ENCODE data around the gene ALX4. TPM values are rescaled to one million over a fixed set of nuclear protein-coding genes. Genes with fewer than 3 reads are reported as not detected.

ALX4 gene
- total RNA-seq, 4 donors from 2014 or later, result not detected

- intact Hi-C loops (cut with DNase I; ENCODE audit: low total_unique reads), result no loop called here
- no peaks in the 10 kb centered on the region for H3K27me3 ChIP-seq
- DNase-seq, result no peak
- H3K27ac ChIP-seq, result no peak overlapping the region
- no peaks in the 10 kb centered on the region for H3K9me3 ChIP-seq
- WGBS, 2 donors (ENCODE audit: low coverage in 1 of 2), result 88% methylated on average over 22 of the region's 22 CpGs; no CpG with 5 or more reads in 1 of the 2 donors
- in situ Hi-C loops (cut with MboI; ENCODE audit: low pct_ligation_motif_present in 1 of 4, low pct_unique_long_range_greater_than_20kb in 1 of 4, low sequenced_read_pairs in 3 of 4), result no loop called here
- H3K36me3 ChIP-seq, result no peaks in the 10 kb centered on the region
- no peak overlapping the region for H3K4me3 ChIP-seq
- TF ChIP-seq POLR2A (IDR thresholded peaks at IDR 0.05) (no peak), POLR2AphosphoS5 (IDR thresholded peaks at IDR 0.05) (no peak), EP300 (IDR thresholded peaks at IDR 0.05; ENCODE audit: low read depth) (no peak), CTCF (IDR thresholded peaks at IDR 0.05) (no peak)
- no peaks in the 10 kb centered on the region for H3K4me1 ChIP-seq
Observed at GRCh38 chr11:44264761-44265160, 45.2 kb downstream of the ALX4 start.

- no peaks in the 10 kb centered on the region for H3K4me1 ChIP-seq
- H3K36me3 ChIP-seq, result no peaks in the 10 kb centered on the region
- TF ChIP-seq POLR2AphosphoS5 (IDR thresholded peaks at IDR 0.05) (no peak), POLR2A (IDR thresholded peaks at IDR 0.05) (no peak), CTCF (IDR thresholded peaks at IDR 0.05) (no peak), EP300 (IDR thresholded peaks at IDR 0.05; ENCODE audit: low read depth) (no peak)
- intact Hi-C loops (cut with DNase I; ENCODE audit: low total_unique reads) (no loop called here), in situ Hi-C loops (cut with MboI; ENCODE audit: low pct_ligation_motif_present in 1 of 4, low pct_unique_long_range_greater_than_20kb in 1 of 4, low sequenced_read_pairs in 3 of 4) (no loop called here)
- no peak overlapping the region for H3K4me3 ChIP-seq
- H3K27ac ChIP-seq, result no peak overlapping the region
- WGBS, 2 donors (ENCODE audit: low coverage in 1 of 2), result 87% methylated on average over 8 of the region's 8 CpGs; no CpG with 5 or more reads in 1 of the 2 donors
- no peaks in the 10 kb centered on the region for H3K27me3 ChIP-seq
- no peak for DNase-seq
- H3K9me3 ChIP-seq, result no peaks in the 10 kb centered on the region
Observed at GRCh38 chr11:44264438-44264749, 45.5 kb downstream of the ALX4 start.

DNA sequence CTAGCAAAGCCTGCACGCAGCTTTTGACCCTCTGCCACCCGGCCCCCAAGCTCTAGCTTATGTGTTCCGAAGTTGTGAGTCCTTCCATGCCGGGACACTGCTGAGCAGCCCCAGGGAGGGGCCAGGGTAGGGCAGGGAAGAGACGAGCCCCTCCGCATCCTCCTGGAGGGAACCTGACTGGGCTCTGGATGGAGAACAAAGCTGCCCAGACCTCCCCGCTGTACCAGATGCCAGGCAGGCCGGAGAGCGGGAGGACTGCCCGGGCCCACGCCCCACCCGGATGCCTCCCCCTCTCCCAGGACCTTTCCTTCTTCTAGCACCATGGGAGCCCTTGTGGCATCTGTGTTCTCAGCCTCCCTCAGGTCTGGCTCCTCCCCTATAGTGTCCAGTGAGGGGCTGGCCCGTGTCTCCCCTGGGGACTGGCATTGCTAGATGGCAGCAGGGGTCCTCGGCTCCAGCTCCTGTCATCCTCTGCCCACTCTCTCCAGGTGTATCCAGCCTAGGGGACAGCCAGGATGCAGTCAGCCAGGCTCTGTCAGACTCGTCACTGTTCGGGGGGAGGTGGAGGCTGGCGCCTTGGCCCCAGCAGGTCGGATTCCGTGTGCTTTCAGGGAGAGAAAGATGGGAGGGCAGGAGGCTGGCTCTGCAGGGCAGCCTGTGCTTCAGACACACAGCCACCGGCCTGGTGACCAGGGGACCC, 46.1 kb downstream of the ALX4 start:
- in situ Hi-C loops (cut with MboI; ENCODE audit: low pct_ligation_motif_present in 1 of 4, low pct_unique_long_range_greater_than_20kb in 1 of 4, low sequenced_read_pairs in 3 of 4) (no loop called here), intact Hi-C loops (cut with DNase I; ENCODE audit: low total_unique reads) (no loop called here)
- 80% methylated on average over 20 of the region's 20 CpGs; no CpG with 5 or more reads in 1 of the 2 donors for WGBS, 2 donors (ENCODE audit: low coverage in 1 of 2)

More for the DNA sequence above, 46.1 kb downstream of the ALX4 start:
- no peak for TF ChIP-seq POLR2AphosphoS5 (IDR thresholded peaks at IDR 0.05)
- no peak for TF ChIP-seq EP300 (IDR thresholded peaks at IDR 0.05; ENCODE audit: low read depth)
- no peak for TF ChIP-seq POLR2A (IDR thresholded peaks at IDR 0.05)
- no peak for TF ChIP-seq CTCF (IDR thresholded peaks at IDR 0.05)
- no peaks in the 10 kb centered on the region for H3K27me3 ChIP-seq
- H3K4me1 ChIP-seq, result no peaks in the 10 kb centered on the region
- DNase-seq, result no peak
- no peak overlapping the region for H3K27ac ChIP-seq
- H3K36me3 ChIP-seq, result no peaks in the 10 kb centered on the region
- H3K4me3 ChIP-seq, result no peak overlapping the region
- H3K9me3 ChIP-seq, result no peaks in the 10 kb centered on the region
